ENCODE results near the gene TPGS2.

DNA sequence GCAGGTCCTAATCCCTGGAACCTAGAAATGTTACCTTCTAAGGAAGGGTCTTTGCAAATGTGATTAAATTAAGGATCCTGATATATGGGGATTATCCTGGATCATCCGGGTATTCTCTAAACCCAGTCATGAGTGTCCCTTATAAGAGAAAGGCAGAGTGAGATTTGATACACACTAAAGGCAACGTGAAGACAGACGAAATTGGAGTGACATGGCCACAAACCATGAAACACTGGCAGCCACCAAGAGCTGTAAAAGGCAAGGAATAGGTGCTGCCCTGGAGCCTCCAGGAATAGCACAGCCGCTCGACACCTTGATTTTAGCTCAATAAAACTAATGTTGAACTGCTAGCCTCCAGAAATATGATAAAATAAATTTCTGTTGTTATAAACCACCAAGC, 45.0 kb downstream of the TPGS2 start:
- TF ChIP-seq ARNTL (CRISPR knock-in tag; IDR thresholded peaks at IDR 0.05), result no peak
- TF ChIP-seq FOXM1 (CRISPR knock-in tag; IDR thresholded peaks at IDR 0.05), result no peak
